Upper lobe of left lung (tissue), 6 donors: ENCODE results near the gene TCF7L2. TPM values are rescaled to one million over a fixed set of nuclear protein-coding genes. Genes with fewer than 3 reads are reported as not detected.
A peak's percentile ranks its signal among the peaks of the same experiment; 100 is the strongest.

Experiments
- ATAC-seq, 2 donors: fragments of 200-7000 bp; cut with Tn5 transposase; one replicate each; pipeline ENCODE4 v1.9.1; 2022; ENCODE audit warnings: mild to moderate bottlenecking in 2 of 2, moderate library complexity in 2 of 2; ENCODE audit not compliant: low FRiP score in 2 of 2
- DNase-seq, 2 donors: peaks; one replicate each; pipeline ENCODE4 v3.0.0-alpha.2; 2019 to 2020
- H3K27ac ChIP-seq, 4 donors: fragments of 200-600 bp; sonication (generic); one replicate each; pipeline ENCODE4 v1.5.1; 2016 to 2019
- H3K27me3 ChIP-seq, 4 donors: fragments of 200-600 bp; sonication (generic); one replicate each; pipeline ENCODE4 v1.5.1; 2017 to 2019
- H3K36me3 ChIP-seq, 4 donors: fragments of 200-600 bp; sonication (generic); one replicate each; pipeline ENCODE4 v1.5.1; 2016 to 2019
- H3K4me1 ChIP-seq, 4 donors: fragments of 200-600 bp; sonication (generic); one replicate each; pipeline ENCODE4 v1.5.1; 2018 to 2019
- H3K4me3 ChIP-seq, 4 donors: fragments of 200-600 bp; sonication (generic); one replicate each; pipeline ENCODE4 v1.5.1; 2017 to 2019; ENCODE audit warnings: mild to moderate bottlenecking in 2 of 4, moderate library complexity in 1 of 4
- H3K9me3 ChIP-seq, 4 donors: fragments of 200-600 bp; sonication (generic); one replicate each; pipeline ENCODE4 v1.5.1; 2018 to 2019
- EP300 ChIP-seq, 4 donors: sonication (generic); formaldehyde crosslinking; IDR thresholded peaks; one replicate each; pipeline ENCODE4 v1.5.1; 2017; ENCODE audit warnings: antibody characterized with exemption in 4 of 4, control low read depth in 2 of 4
- POLR2A ChIP-seq, 4 donors: fragments of 450-650 bp; IDR thresholded peaks; one replicate each; pipeline ENCODE4 v1.5.1; 2016 to 2017; ENCODE audit warnings: antibody characterized with exemption in 4 of 4, mild to moderate bottlenecking in 2 of 4
- POLR2AphosphoS5 ChIP-seq, 2 donors: sonication (generic); formaldehyde crosslinking; IDR thresholded peaks; one replicate each; pipeline ENCODE4 v1.5.1; 2017; ENCODE audit warnings: antibody characterized with exemption in 2 of 2
- WGBS, 2 donors: methylation state at CpG; one replicate each; pipeline ENCODE4 v1.1.5; 2017 to 2018; 5-methylcytosine and 5-hydroxymethylcytosine counted together
- total RNA-seq, 6 donors: library from RNA; depleted of rRNA in 4 of 6; stranded (reverse); fragments of >200 nt in 4 of 6; gene quantifications; one replicate each; pipeline versions ENCODE4 v1.1.0 to v1.2.1, GENCODE V29; 2016 to 2021
- TF ChIP-seq, protein P1 (sequence below), 6 experiments: fragments of 450-650 bp in 4 of 6; fragments of 200-600 bp in 2 of 6; sonication (generic) in 2 of 6; IDR thresholded peaks; one replicate each; pipeline ENCODE4 v1.5.1; 2016 to 2019; ENCODE audit warnings: antibody characterized with exemption in 6 of 6
- donor health status: DM: no; HTN: no; CAD: no; lungs with moderate emphysema.
- donor health status: DM: no; HTN: yes; CAD: no; lungs with severe emphysema.

The TCF7L2 gene
- total RNA-seq, 6 donors from 2014 or later, result 15.5 to 80.3 (median 48.1) TPM

DNA sequence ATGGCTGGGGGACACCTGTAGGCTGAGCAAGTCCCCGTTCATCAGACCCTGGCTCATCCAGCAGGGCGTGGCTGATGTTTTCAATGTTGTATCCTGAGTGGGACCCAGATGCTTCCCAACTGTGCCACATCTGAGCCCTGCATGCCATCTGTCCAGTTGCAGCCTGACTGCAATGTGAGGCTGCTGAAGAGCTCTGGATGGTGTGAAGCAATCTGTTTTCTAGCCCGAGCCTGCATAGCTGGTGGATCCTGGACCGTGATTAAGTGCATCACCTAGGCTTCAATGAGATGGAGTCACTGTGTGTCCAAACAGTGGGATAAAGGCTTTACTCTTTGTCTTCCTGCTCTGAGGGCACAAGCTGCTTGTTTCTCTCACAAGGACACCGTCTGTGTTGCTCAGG is 99.8 kb downstream of the TCF7L2 start:
- 87 to 89% methylated on average over 2 to 5 of the region's 5 CpGs for WGBS, 2 donors
- H3K27ac ChIP-seq, result no peak overlapping the region
- peaks cover 22 to 40% (median 31%) of the 10 kb centered on the region in 4 donors for H3K4me1 ChIP-seq
- H3K9me3 ChIP-seq, result no peaks in the 10 kb centered on the region
- H3K36me3 ChIP-seq, result no peaks in the 10 kb centered on the region
- ATAC-seq (no peak), DNase-seq (no peak)
- no peaks in the 10 kb centered on the region for H3K27me3 ChIP-seq
- TF ChIP-seq POLR2AphosphoS5 (IDR thresholded peaks at IDR 0.05) (no peak), POLR2A (IDR thresholded peaks at IDR 0.05) (no peak), EP300 (IDR thresholded peaks at IDR 0.05) (no peak)
- TF ChIP-seq, protein P1, sequence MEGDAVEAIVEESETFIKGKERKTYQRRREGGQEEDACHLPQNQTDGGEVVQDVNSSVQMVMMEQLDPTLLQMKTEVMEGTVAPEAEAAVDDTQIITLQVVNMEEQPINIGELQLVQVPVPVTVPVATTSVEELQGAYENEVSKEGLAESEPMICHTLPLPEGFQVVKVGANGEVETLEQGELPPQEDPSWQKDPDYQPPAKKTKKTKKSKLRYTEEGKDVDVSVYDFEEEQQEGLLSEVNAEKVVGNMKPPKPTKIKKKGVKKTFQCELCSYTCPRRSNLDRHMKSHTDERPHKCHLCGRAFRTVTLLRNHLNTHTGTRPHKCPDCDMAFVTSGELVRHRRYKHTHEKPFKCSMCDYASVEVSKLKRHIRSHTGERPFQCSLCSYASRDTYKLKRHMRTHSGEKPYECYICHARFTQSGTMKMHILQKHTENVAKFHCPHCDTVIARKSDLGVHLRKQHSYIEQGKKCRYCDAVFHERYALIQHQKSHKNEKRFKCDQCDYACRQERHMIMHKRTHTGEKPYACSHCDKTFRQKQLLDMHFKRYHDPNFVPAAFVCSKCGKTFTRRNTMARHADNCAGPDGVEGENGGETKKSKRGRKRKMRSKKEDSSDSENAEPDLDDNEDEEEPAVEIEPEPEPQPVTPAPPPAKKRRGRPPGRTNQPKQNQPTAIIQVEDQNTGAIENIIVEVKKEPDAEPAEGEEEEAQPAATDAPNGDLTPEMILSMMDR (IDR thresholded peaks at IDR 0.05), result no peak
- H3K4me3 ChIP-seq, result no peak overlapping the region

DNA sequence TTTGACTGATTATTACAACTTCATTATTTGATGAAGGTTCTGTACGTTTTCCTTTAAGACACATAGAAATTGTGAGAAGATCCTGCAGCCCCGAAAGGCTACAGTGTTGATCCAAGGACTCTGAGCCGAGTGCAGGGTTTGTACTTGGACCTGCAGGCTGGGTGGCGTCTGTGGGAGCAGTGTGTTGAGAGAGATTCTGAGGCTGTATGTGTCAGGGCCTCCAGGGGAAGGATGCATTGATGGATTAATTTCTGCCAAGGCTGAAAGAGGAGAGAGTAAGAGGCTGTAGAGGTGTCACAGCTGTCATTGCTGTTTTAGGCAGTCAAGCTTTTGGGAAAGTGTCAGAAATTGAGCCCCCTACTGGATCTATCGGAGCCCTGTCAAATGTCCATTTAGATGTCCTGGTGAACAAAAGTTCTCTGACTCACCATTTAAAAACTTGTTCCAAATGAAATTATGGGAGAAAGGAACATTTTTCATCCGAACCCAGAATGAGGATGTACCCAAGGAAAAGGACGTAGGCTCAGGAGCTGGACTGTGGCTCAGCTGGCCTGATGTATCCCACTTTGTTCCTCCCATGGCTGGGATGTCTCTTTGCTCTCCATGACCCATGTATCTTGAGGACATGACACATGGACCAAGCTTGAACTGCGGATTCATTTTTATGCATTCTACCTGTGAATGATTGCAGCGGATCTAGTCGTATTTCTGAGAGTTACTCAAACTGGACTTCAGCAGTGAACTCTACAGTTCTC is 102.2 kb downstream of the TCF7L2 start:
- no peaks in the 10 kb centered on the region for H3K9me3 ChIP-seq
- WGBS, 2 donors, result 84 to 87% methylated on average over 10 of the region's 10 CpGs
- H3K4me1 ChIP-seq, result peaks cover 17 to 45% (median 30%) of the 10 kb centered on the region in 4 donors
- ATAC-seq (no peak), DNase-seq (no peak)
- TF ChIP-seq, protein P1 (IDR thresholded peaks at IDR 0.05), result no peak
- TF ChIP-seq POLR2A (IDR thresholded peaks at IDR 0.05) (no peak), POLR2AphosphoS5 (IDR thresholded peaks at IDR 0.05) (no peak), EP300 (IDR thresholded peaks at IDR 0.05) (no peak)
- no peak overlapping the region for H3K4me3 ChIP-seq
- H3K27ac ChIP-seq, result no peak overlapping the region
- H3K36me3 ChIP-seq, result no peaks in the 10 kb centered on the region
- no peaks in the 10 kb centered on the region for H3K27me3 ChIP-seq

DNA sequence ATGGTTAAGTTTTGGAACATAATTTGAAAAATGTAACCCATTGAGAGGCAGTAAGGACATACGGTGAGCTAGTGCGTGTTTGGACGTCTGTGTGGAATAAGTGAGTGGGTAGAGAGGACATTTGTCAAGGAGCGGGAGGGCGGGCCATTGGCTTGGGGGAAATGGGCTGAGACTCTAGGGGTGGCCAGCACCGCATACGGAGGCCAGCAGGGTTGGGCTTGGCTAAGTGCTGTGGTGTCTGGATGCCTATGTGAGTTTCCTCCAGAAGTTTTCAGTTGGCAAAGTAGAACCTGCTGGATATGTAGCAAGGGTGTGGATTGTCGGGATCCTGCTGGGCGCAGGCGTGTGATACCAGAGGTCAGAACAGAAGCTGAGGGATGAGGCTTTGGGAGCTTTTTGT is 103.0 kb downstream of the TCF7L2 start:
- Histone ChIP-seq H3K9me3 (no peaks in the 10 kb centered on the region), H3K27me3 (no peaks in the 10 kb centered on the region), H3K4me3 (no peak overlapping the region), H3K36me3 (no peaks in the 10 kb centered on the region), H3K27ac (peak overlapping the region in 1 of 4 donors; percentile 32), H3K4me1 (peaks cover 15 to 44% (median 27%) of the 10 kb centered on the region in 4 donors)
- ATAC-seq, result peak in 1 of 2 donors; percentile 52
- no peak for DNase-seq
- 71 to 75% methylated on average over 10 of the region's 10 CpGs for WGBS, 2 donors
- TF ChIP-seq POLR2AphosphoS5 (IDR thresholded peaks at IDR 0.05), result no peak
- TF ChIP-seq POLR2A (IDR thresholded peaks at IDR 0.05), result no peak
- TF ChIP-seq EP300 (IDR thresholded peaks at IDR 0.05), result no peak
- TF ChIP-seq, protein P1 (IDR thresholded peaks at IDR 0.05), result no peak

DNA sequence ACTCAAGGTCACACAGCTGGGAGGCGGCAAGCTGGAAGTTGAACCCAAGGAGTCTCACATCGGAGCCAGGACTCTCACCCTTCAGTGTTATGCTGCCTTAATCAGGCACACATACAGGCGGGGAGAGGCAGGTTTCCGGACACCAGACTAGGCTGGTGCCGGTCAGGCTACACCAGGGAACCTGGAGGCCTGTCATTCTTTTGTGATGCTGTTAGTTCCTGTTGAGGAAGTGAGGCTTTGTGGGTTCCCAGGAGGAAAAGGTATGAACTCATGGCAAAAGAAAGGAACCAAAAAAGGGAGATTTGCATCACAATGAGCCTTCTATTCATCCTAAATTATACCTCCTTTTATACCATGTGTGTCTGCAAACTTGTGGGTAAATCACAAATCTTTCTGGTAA is 103.8 kb downstream of the TCF7L2 start:
- peak overlapping the region in 1 of 4 donors; percentile 32 for H3K27ac ChIP-seq
- H3K36me3 ChIP-seq, result no peaks in the 10 kb centered on the region
- DNase-seq (no peak), ATAC-seq (no peak)
- H3K9me3 ChIP-seq, result no peaks in the 10 kb centered on the region
- TF ChIP-seq EP300 (IDR thresholded peaks at IDR 0.05), result no peak
- TF ChIP-seq, protein P1 (IDR thresholded peaks at IDR 0.05), result no peak
- TF ChIP-seq POLR2AphosphoS5 (IDR thresholded peaks at IDR 0.05), result no peak
- no peak for TF ChIP-seq POLR2A (IDR thresholded peaks at IDR 0.05)
- no peak overlapping the region for H3K4me3 ChIP-seq
- H3K27me3 ChIP-seq, result no peaks in the 10 kb centered on the region
- WGBS, 2 donors, result 74 to 83% methylated on average over 4 to 5 of the region's 5 CpGs
- H3K4me1 ChIP-seq, result peaks cover 17 to 44% (median 30%) of the 10 kb centered on the region in 4 donors

DNA sequence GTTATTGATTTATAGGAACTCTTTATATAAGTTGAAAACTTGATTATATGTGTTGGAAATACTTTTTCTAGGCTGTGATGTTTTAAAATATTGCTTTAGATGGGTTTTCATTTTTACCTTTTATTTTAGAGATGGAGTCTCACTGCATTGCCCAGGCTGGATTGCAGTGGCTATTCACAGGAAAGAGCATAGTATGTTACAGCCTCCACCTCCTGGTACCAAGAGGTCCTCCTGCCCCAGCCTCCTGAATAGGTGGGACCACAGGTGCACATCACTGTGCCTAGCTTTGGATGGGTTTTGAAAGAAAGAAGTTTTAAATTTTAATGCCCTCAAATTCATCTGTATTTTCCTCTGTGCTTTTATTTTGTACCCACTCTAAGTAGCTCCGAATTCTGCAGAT is 105.4 kb downstream of the TCF7L2 start:
- Histone ChIP-seq H3K36me3 (no peaks in the 10 kb centered on the region), H3K27ac (no peak overlapping the region), H3K4me3 (no peak overlapping the region), H3K9me3 (no peaks in the 10 kb centered on the region), H3K4me1 (peaks cover 33 to 57% (median 45%) of the 10 kb centered on the region in 4 donors), H3K27me3 (no peaks in the 10 kb centered on the region)
- ATAC-seq, result no peak
- TF ChIP-seq EP300 (IDR thresholded peaks at IDR 0.05), result no peak
- TF ChIP-seq, protein P1 (IDR thresholded peaks at IDR 0.05), result no peak
- no peak for TF ChIP-seq POLR2AphosphoS5 (IDR thresholded peaks at IDR 0.05)
- TF ChIP-seq POLR2A (IDR thresholded peaks at IDR 0.05), result no peak
- 94 to 97% methylated on average over 1 of the region's 1 CpG for WGBS, 2 donors
- DNase-seq, result no peak
